ENCODE measurements around the gene OLIG2.

OLIG2 gene

DNA sequence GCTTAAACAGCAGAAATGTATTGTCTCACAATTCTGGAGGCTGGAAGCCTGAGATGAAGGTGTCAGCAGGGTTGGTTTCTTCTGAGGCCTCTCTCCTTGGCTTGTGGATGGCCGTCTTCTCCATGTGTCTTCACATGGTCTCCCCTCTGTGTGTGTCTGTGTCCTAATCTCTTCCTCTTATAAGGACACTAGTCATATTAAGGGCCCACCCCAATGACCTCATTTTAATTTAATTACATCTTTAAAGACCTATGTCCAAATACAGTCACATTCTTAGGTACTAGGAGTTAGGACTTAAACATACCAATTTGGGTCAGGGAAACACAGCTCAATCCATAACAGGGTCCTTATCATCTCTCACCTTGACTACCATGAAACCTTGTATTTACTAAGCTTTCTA, 14.8 kb upstream of the OLIG2 start:
- no peak overlapping the region for H3K27ac ChIP-seq

DNA sequence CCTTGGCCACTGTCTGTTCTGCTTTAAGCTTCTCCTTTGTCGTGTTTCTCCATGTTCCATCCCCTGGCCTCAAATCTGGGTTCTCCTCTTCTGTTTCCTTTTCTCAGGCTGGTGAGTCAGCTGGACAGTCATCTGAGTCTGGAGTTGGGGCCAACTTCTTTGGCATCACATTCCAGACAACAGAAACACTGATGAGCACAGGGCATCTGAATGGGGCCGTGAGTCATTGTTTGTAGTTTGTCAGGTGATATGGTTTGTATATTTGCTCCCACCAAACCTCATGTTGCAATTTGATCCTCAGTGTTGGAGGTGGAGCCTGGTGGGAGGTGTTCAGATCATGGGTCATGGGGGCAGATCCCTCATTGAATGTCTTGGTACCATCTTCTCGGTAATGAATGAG, 14.3 kb upstream of the OLIG2 start:
- H3K79me2 ChIP-seq (ENCODE audit: insufficient read depth, low read depth) = no peaks in the 10 kb centered on the region
- TF ChIP-seq, protein P1, sequence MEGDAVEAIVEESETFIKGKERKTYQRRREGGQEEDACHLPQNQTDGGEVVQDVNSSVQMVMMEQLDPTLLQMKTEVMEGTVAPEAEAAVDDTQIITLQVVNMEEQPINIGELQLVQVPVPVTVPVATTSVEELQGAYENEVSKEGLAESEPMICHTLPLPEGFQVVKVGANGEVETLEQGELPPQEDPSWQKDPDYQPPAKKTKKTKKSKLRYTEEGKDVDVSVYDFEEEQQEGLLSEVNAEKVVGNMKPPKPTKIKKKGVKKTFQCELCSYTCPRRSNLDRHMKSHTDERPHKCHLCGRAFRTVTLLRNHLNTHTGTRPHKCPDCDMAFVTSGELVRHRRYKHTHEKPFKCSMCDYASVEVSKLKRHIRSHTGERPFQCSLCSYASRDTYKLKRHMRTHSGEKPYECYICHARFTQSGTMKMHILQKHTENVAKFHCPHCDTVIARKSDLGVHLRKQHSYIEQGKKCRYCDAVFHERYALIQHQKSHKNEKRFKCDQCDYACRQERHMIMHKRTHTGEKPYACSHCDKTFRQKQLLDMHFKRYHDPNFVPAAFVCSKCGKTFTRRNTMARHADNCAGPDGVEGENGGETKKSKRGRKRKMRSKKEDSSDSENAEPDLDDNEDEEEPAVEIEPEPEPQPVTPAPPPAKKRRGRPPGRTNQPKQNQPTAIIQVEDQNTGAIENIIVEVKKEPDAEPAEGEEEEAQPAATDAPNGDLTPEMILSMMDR (conservative IDR thresholded peaks at IDR 0.05; ENCODE audit: low read depth, low read length) = no peak
- no peak overlapping the region for H2AFZ ChIP-seq (ENCODE audit: low read depth)
- no peaks in the 10 kb centered on the region for H3K36me3 ChIP-seq (ENCODE audit: insufficient read depth)
- H3K4me2 ChIP-seq = no peak overlapping the region
- no peaks in the 10 kb centered on the region for H4K20me1 ChIP-seq (ENCODE audit: insufficient read depth)
- H3K4me1 ChIP-seq (ENCODE audit: low read depth, poor library complexity, severe bottlenecking) = no peaks in the 10 kb centered on the region
- H3K27ac ChIP-seq = no peak overlapping the region
- H3K4me3 ChIP-seq (IDR thresholded peaks at IDR 0.05; ENCODE audit: insufficient read depth, low read depth, low read length) = no peak overlapping the region
- no peak overlapping the region for H3K9ac ChIP-seq
- H3K27me3 ChIP-seq (ENCODE audit: insufficient read depth, low read depth) = no peaks in the 10 kb centered on the region

More for the DNA sequence above, 14.8 kb upstream of the OLIG2 start:
- no peaks in the 10 kb centered on the region for H3K79me2 ChIP-seq (ENCODE audit: insufficient read depth, low read depth)
- H3K4me1 ChIP-seq (ENCODE audit: low read depth, poor library complexity, severe bottlenecking) = no peaks in the 10 kb centered on the region
- H3K27me3 ChIP-seq (ENCODE audit: insufficient read depth, low read depth) = no peaks in the 10 kb centered on the region
- H4K20me1 ChIP-seq (ENCODE audit: insufficient read depth) = no peaks in the 10 kb centered on the region
- H3K9ac ChIP-seq = no peak overlapping the region
- no peaks in the 10 kb centered on the region for H3K36me3 ChIP-seq (ENCODE audit: insufficient read depth)
- TF ChIP-seq, protein P1 (conservative IDR thresholded peaks at IDR 0.05; ENCODE audit: low read depth, low read length) = no peak
- no peak overlapping the region for H3K4me3 ChIP-seq (IDR thresholded peaks at IDR 0.05; ENCODE audit: insufficient read depth, low read depth, low read length)
- H3K4me2 ChIP-seq = no peak overlapping the region
- no peak overlapping the region for H2AFZ ChIP-seq (ENCODE audit: low read depth)

DNA sequence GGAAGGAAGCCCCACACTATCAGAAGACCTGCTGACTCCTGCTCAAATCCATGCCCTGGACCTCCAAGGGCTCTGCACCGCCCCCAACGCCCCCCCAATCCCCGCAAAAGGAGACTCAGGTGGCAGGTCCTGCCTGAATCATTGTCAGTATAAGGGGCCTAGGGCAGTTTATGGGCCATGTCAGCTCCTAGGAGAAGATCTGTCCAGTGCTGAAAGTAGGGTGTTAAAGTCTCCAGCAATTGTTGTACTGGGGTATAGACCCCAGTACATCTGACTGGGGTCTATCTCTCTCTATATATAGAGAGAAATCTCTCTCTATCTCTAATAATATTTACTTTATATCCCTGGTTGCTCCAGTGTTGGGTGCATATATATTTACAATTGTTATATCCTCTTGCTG, 12.1 kb upstream of the OLIG2 start:
- H3K27me3 ChIP-seq (ENCODE audit: insufficient read depth, low read depth) = no peaks in the 10 kb centered on the region
- no peaks in the 10 kb centered on the region for H3K79me2 ChIP-seq (ENCODE audit: insufficient read depth, low read depth)
- H3K4me2 ChIP-seq = no peak overlapping the region
- no peak overlapping the region for H2AFZ ChIP-seq (ENCODE audit: low read depth)
- no peak overlapping the region for H3K27ac ChIP-seq
- TF ChIP-seq, protein P1 (conservative IDR thresholded peaks at IDR 0.05; ENCODE audit: low read depth, low read length) = no peak
- H4K20me1 ChIP-seq (ENCODE audit: insufficient read depth) = no peaks in the 10 kb centered on the region
- H3K4me3 ChIP-seq (IDR thresholded peaks at IDR 0.05; ENCODE audit: insufficient read depth, low read depth, low read length) = no peak overlapping the region
- H3K9ac ChIP-seq = no peak overlapping the region
- H3K4me1 ChIP-seq (ENCODE audit: low read depth, poor library complexity, severe bottlenecking) = no peaks in the 10 kb centered on the region
- no peaks in the 10 kb centered on the region for H3K36me3 ChIP-seq (ENCODE audit: insufficient read depth)

DNA sequence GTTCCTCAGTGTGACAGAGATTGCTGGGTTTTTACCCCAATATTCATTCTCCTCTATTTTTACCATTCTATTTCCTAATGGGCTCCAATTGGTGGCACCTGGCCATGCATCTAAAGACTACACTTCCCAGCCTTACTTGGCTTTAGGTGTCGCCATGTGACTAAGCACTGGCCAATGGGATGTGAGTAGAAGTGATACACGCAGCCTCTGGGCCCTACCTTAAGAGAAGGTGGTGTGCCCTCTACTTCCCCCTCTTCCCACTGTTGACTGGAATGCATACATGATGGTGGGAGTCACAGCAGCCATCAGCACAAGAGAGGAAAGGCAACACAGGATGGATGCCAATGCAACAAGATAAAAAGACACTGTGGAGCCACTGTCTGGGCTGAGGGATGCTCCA, 11.4 kb upstream of the OLIG2 start:
- H3K27me3 ChIP-seq (ENCODE audit: insufficient read depth, low read depth) = no peaks in the 10 kb centered on the region
- no peaks in the 10 kb centered on the region for H3K79me2 ChIP-seq (ENCODE audit: insufficient read depth, low read depth)
- no peak overlapping the region for H3K27ac ChIP-seq
- H3K4me1 ChIP-seq (ENCODE audit: low read depth, poor library complexity, severe bottlenecking) = no peaks in the 10 kb centered on the region
- TF ChIP-seq, protein P1 (conservative IDR thresholded peaks at IDR 0.05; ENCODE audit: low read depth, low read length) = no peak
- H4K20me1 ChIP-seq (ENCODE audit: insufficient read depth) = no peaks in the 10 kb centered on the region
- H3K4me3 ChIP-seq (IDR thresholded peaks at IDR 0.05; ENCODE audit: insufficient read depth, low read depth, low read length) = no peak overlapping the region
- no peaks in the 10 kb centered on the region for H3K36me3 ChIP-seq (ENCODE audit: insufficient read depth)
- H2AFZ ChIP-seq (ENCODE audit: low read depth) = no peak overlapping the region
- no peak overlapping the region for H3K4me2 ChIP-seq
- H3K9ac ChIP-seq = no peak overlapping the region
